H9 (cell line): ENCODE results near the gene LNP1. TPM values are rescaled to one million over a fixed set of nuclear protein-coding genes. Genes with fewer than 3 reads are reported as not detected.

Source experiments
- DNase-seq: peaks from one replicate; pipeline ENCODE4 v3.0.0-alpha.2; 2017
- H2AFZ ChIP-seq: one replicate; pipeline ENCODE4 v1.6.1; 2013; ENCODE audit warnings: mild to moderate bottlenecking, low read length, control low read depth, moderate library complexity
- H2AK5ac ChIP-seq: 2 replicates; pipeline ENCODE4 v1.6.1; 2013; ENCODE audit warnings: low read length, control low read depth, mixed read lengths; ENCODE audit not compliant: insufficient read length
- H2BK120ac ChIP-seq: one replicate; pipeline ENCODE4 v1.6.1; 2013; ENCODE audit warnings: low read depth, mild to moderate bottlenecking, low read length, control low read depth, inconsistent platforms; ENCODE audit not compliant: poor library complexity, severe bottlenecking
- H2BK12ac ChIP-seq: 2 replicates; pipeline ENCODE4 v1.6.1; 2013; ENCODE audit warnings: low read length, control low read depth, mixed read lengths, low read depth; ENCODE audit not compliant: insufficient read length
- H2BK15ac ChIP-seq: 2 replicates; pipeline ENCODE4 v1.6.1; 2013; ENCODE audit warnings: low read depth, low read length, control low read depth
- H2BK20ac ChIP-seq: one replicate; pipeline ENCODE4 v1.6.1; 2013; ENCODE audit warnings: low read depth, mild to moderate bottlenecking, low read length, control low read depth, inconsistent platforms; ENCODE audit not compliant: poor library complexity, severe bottlenecking
- H2BK5ac ChIP-seq: 2 replicates; pipeline ENCODE4 v1.6.1; 2013; ENCODE audit warnings: low read length, control low read depth, mixed read lengths; ENCODE audit not compliant: insufficient read length
- H3K14ac ChIP-seq: 2 replicates; pipeline ENCODE4 v1.6.1; 2013; ENCODE audit warnings: low read length, control low read depth; ENCODE audit not compliant: insufficient read depth
- H3K18ac ChIP-seq: 2 replicates; pipeline ENCODE4 v1.6.1; 2013; ENCODE audit warnings: low read depth, mild to moderate bottlenecking, mixed read lengths, low read length, control low read depth; ENCODE audit not compliant: insufficient read length
- H3K23ac ChIP-seq: 2 replicates; pipeline ENCODE4 v1.6.1; 2013; ENCODE audit warnings: low read length, control low read depth, mixed read lengths, low read depth; ENCODE audit not compliant: insufficient read length
- H3K23me2 ChIP-seq: 2 replicates; pipeline ENCODE4 v1.6.1; 2013; ENCODE audit warnings: low read depth, mild to moderate bottlenecking, mixed read lengths, low read length, control low read depth; ENCODE audit not compliant: insufficient read length, poor library complexity, severe bottlenecking
- H3K27ac ChIP-seq: 2 replicates; pipeline ENCODE4 v1.5.1; 2013; ENCODE audit warnings: low read length, control low read depth, mixed read lengths, low read depth; ENCODE audit not compliant: insufficient read length
- H3K27me3 ChIP-seq: 2 replicates; pipeline ENCODE4 v1.6.1; 2013; ENCODE audit warnings: low read length, control low read depth, inconsistent platforms; ENCODE audit not compliant: insufficient read depth
- H3K4ac ChIP-seq: 2 replicates; pipeline ENCODE4 v1.6.1; 2013; ENCODE audit warnings: low read depth, mild to moderate bottlenecking, control low read depth, inconsistent platforms, low read length, moderate library complexity
- H3K4me1 ChIP-seq: 2 replicates; pipeline ENCODE4 v1.6.1; 2013; ENCODE audit warnings: low read length, control low read depth, inconsistent platforms; ENCODE audit not compliant: insufficient read depth
- H3K4me2 ChIP-seq: 2 replicates; pipeline ENCODE4 v1.6.1; 2013; ENCODE audit warnings: low read length, control low read depth, mixed read lengths; ENCODE audit not compliant: insufficient read length, insufficient read depth
- H3K56ac ChIP-seq: 2 replicates; pipeline ENCODE4 v1.6.1; 2013; ENCODE audit warnings: low read depth, mild to moderate bottlenecking, mixed read lengths, low read length, control low read depth; ENCODE audit not compliant: insufficient read length
- H3K79me1 ChIP-seq: 2 replicates; pipeline ENCODE4 v1.6.1; 2013; ENCODE audit warnings: low read depth, mild to moderate bottlenecking, moderate library complexity, low read length, control low read depth, inconsistent platforms; ENCODE audit not compliant: insufficient read depth, poor library complexity, severe bottlenecking
- H3K79me2 ChIP-seq: 2 replicates; pipeline ENCODE4 v1.6.1; 2013; ENCODE audit warnings: low read length, control low read depth, inconsistent platforms; ENCODE audit not compliant: insufficient read depth
- H3K9ac ChIP-seq: 2 replicates; pipeline ENCODE4 v1.6.1; 2013; ENCODE audit warnings: low read length, control low read depth, mixed read lengths; ENCODE audit not compliant: insufficient read length; ENCODE audit errors: extremely low read depth
- H3K9me3 ChIP-seq: one replicate; pipeline ENCODE4 v1.6.1; 2013; ENCODE audit warnings: low read depth, low read length, inconsistent platforms; ENCODE audit not compliant: control insufficient read depth
- H3T11ph ChIP-seq: one replicate; pipeline ENCODE4 v1.6.1; 2013; ENCODE audit warnings: mild to moderate bottlenecking, low read length, control low read depth, inconsistent platforms
- H4K20me1 ChIP-seq: one replicate; pipeline ENCODE4 v1.6.1; 2013; ENCODE audit not compliant: control insufficient read depth, insufficient read length, insufficient read depth
- H4K5ac ChIP-seq: 2 replicates; pipeline ENCODE4 v1.6.1; 2013; ENCODE audit warnings: low read depth, mild to moderate bottlenecking, mixed read lengths, low read length, control low read depth; ENCODE audit not compliant: insufficient read length
- H4K8ac ChIP-seq: replicated peaks from 2 replicates; pipeline ENCODE4 v1.6.1; 2013; ENCODE audit warnings: low read length, control low read depth, mixed read lengths, low read depth; ENCODE audit not compliant: insufficient read length
- H4K91ac ChIP-seq: 2 replicates; pipeline ENCODE4 v1.6.1; 2013; ENCODE audit warnings: low read depth, mild to moderate bottlenecking, moderate library complexity, mixed read lengths, low read length, control low read depth; ENCODE audit not compliant: insufficient read length
- H3K27ac Mint-ChIP-seq, 3 experiments: 2 replicates in 2 of 3; 3 replicates in 1 of 3; pipeline ENCODE4 v1.8.0; 2020 to 2021; ENCODE audit warnings: mixed read lengths in 3 of 3, mild to moderate bottlenecking in 1 of 3, moderate library complexity in 1 of 3
- H3K27me3 Mint-ChIP-seq: 2 replicates; pipeline ENCODE4 v1.8.0; 2021; ENCODE audit warnings: low read depth, mild to moderate bottlenecking, moderate library complexity, mixed read lengths
- H3K36me3 Mint-ChIP-seq, 3 experiments: 2 replicates in 2 of 3; 3 replicates in 1 of 3; pipeline ENCODE4 v1.8.0; 2020 to 2021; ENCODE audit warnings: low read depth in 3 of 3, mixed read lengths in 3 of 3; ENCODE audit not compliant: insufficient read depth in 1 of 3
- H3K4me1 Mint-ChIP-seq, 2 experiments: 2 replicates each; pipeline ENCODE4 v1.8.0; 2020; ENCODE audit warnings: mixed read lengths in 2 of 2
- H3K4me3 Mint-ChIP-seq, 2 experiments: 2 replicates in 1 of 2; 3 replicates in 1 of 2; pipeline ENCODE4 v1.8.0; 2020 to 2021; ENCODE audit warnings: mild to moderate bottlenecking in 2 of 2, mixed read lengths in 2 of 2, moderate library complexity in 1 of 2
- H3K9me3 Mint-ChIP-seq, 2 experiments: 2 replicates in 1 of 2; 3 replicates in 1 of 2; pipeline ENCODE4 v1.8.0; 2020; ENCODE audit warnings: mild to moderate bottlenecking in 2 of 2, mixed read lengths in 2 of 2, moderate library complexity in 1 of 2
- CTCF ChIP-seq: fragments of 200-600 bp; sonication (generic); conservative IDR thresholded peaks from 3 replicates; pipeline ENCODE4 v1.8.0; 2021; ENCODE audit warnings: antibody characterized with exemption, mild to moderate bottlenecking
- WGBS: extraction: QIAGEN DNeasy Blood & Tissue Kit; methylation state at CpG from one replicate; pipeline ENCODE4 v1.1.7; 2013; ENCODE audit warnings: missing lambda C conversion rate, low lambda C conversion rate, mixed read lengths; ENCODE audit not compliant: insufficient read length; ENCODE audit errors: extremely low coverage; 5-methylcytosine and 5-hydroxymethylcytosine counted together
- total RNA-seq: library from RNA; stranded (reverse); gene quantifications from 2 replicates; pipeline ENCODE4 v1.2.1, GENCODE V29; 2021

Gene LNP1
- total RNA-seq, 1 experiment from 2014 or later: 4.1 TPM

GRCh38 chr3:100500320-100500880 is 99.1 kb downstream of the LNP1 start:
- Histone ChIP-seq H3K23ac (no peak overlapping the region), H2BK20ac (no peak overlapping the region), H2BK120ac (no peak overlapping the region), H4K5ac (no peak overlapping the region), H3K18ac (no peak overlapping the region), H3K14ac (no peak overlapping the region), H2BK5ac (no peak overlapping the region), H2BK15ac (no peak overlapping the region), H3K9ac (no peak overlapping the region), H3T11ph (no peak overlapping the region), H2AFZ (no peak overlapping the region), H3K4me2 (no peak overlapping the region), H3K27me3 (no peaks in the 10 kb centered on the region), H3K23me2 (no peaks in the 10 kb centered on the region), H4K20me1 (no peaks in the 10 kb centered on the region), H3K4me1 (no peaks in the 10 kb centered on the region), H2AK5ac (no peak overlapping the region), H3K4ac (no peak overlapping the region), H3K79me1 (no peaks in the 10 kb centered on the region), H3K27ac (no peak overlapping the region), H3K9me3 (no peaks in the 10 kb centered on the region), H3K56ac (no peak overlapping the region), H2BK12ac (no peak overlapping the region), H4K91ac (no peak overlapping the region), H4K8ac (no peak overlapping the region), H3K79me2 (no peaks in the 10 kb centered on the region)
- TF ChIP-seq CTCF: no peak
- DNase-seq: no peak
- Mint-ChIP-seq H3K9me3 (no peaks in the 10 kb centered on the region; a peak in 1 of 5 replicates), H3K4me3 (no peak overlapping the region), H3K4me1 (peaks cover 3 to 4% of the 10 kb centered on the region in 2 experiments), H3K36me3 (no peaks in the 10 kb centered on the region), H3K27ac (peak overlapping the region; percentile 37 to 96 (median 73); a peak in 4 of 7 replicates), H3K27me3 (no peaks in the 10 kb centered on the region)
- no CpG with 5 or more reads among the region's 8 CpGs for WGBS
